GM23248 (cell line): ENCODE measurements around the gene SLC22A2. TPM values are rescaled to one million over a fixed set of nuclear protein-coding genes. Genes with fewer than 3 reads are reported as not detected.

Experiments used
- DNase-seq: peaks from one replicate; pipeline ENCODE4 v3.0.0-alpha.2; 2015
- H2AFZ ChIP-seq: fragments of 200-600 bp; sonication (generic); 2 replicates; pipeline ENCODE4 v1.6.1; 2016; ENCODE audit warnings: antibody characterized with exemption
- H3F3A ChIP-seq: fragments of 200-600 bp; sonication (generic); 2 replicates; pipeline ENCODE4 v1.6.1; 2016; ENCODE audit warnings: mild to moderate bottlenecking, antibody characterized with exemption, mixed run types; ENCODE audit not compliant: insufficient read depth
- H3K27ac ChIP-seq: fragments of 200-600 bp; sonication (generic); 2 replicates; pipeline ENCODE4 v1.5.1; 2016; ENCODE audit warnings: mild to moderate bottlenecking
- H3K27me3 ChIP-seq: fragments of 200-600 bp; sonication (generic); replicated peaks from 2 replicates; pipeline ENCODE4 v1.6.1; 2016; ENCODE audit warnings: mild to moderate bottlenecking; ENCODE audit not compliant: insufficient read depth
- H3K36me3 ChIP-seq: fragments of 200-600 bp; sonication (generic); 2 replicates; pipeline ENCODE4 v1.6.1; 2016; ENCODE audit warnings: low read depth, mild to moderate bottlenecking
- H3K4me1 ChIP-seq: fragments of 200-600 bp; sonication (generic); 2 replicates; pipeline ENCODE4 v1.6.1; 2016; ENCODE audit warnings: mild to moderate bottlenecking; ENCODE audit not compliant: insufficient read depth
- H3K4me2 ChIP-seq: fragments of 200-600 bp; sonication (generic); one replicate; pipeline ENCODE4 v1.6.1; 2016; ENCODE audit warnings: mild to moderate bottlenecking; ENCODE audit not compliant: unreplicated experiment
- H3K4me3 ChIP-seq: fragments of 200-600 bp; sonication (generic); 2 replicates; pipeline ENCODE4 v1.5.1; 2016; ENCODE audit warnings: mild to moderate bottlenecking
- H3K79me2 ChIP-seq: fragments of 200-600 bp; sonication (generic); 2 replicates; pipeline ENCODE4 v1.6.1; 2016; ENCODE audit warnings: mild to moderate bottlenecking; ENCODE audit not compliant: insufficient read depth
- H3K9ac ChIP-seq: fragments of 200-600 bp; sonication (generic); 2 replicates; pipeline ENCODE4 v1.6.1; 2016; ENCODE audit warnings: mild to moderate bottlenecking
- H3K9me2 ChIP-seq: fragments of 200-600 bp; sonication (generic); 2 replicates; pipeline ENCODE4 v1.6.1; 2016; ENCODE audit warnings: mixed run types, mild to moderate bottlenecking, moderate library complexity; ENCODE audit not compliant: insufficient read depth
- H3K9me3 ChIP-seq: fragments of 200-600 bp; sonication (generic); one replicate; pipeline ENCODE4 v1.6.1; 2017; ENCODE audit warnings: low read depth
- H4K20me1 ChIP-seq: fragments of 200-600 bp; sonication (generic); 2 replicates; pipeline ENCODE4 v1.6.0; 2016; ENCODE audit not compliant: insufficient read depth
- EZH2 ChIP-seq: fragments of 200-600 bp; sonication (generic); IDR thresholded peaks from 2 replicates; pipeline ENCODE4 v1.6.1; 2018; ENCODE audit warnings: antibody characterized with exemption, mild to moderate bottlenecking; ENCODE audit not compliant: insufficient read depth, poor library complexity, severe bottlenecking
- EZH2phosphoT487 ChIP-seq: fragments of 200-600 bp; sonication (generic); IDR thresholded peaks from 2 replicates; pipeline ENCODE4 v1.6.1; 2018; ENCODE audit warnings: antibody characterized with exemption, moderate library complexity, mild to moderate bottlenecking, low read depth; ENCODE audit not compliant: insufficient read depth
- WGBS, 2 experiments: methylation state at CpG; one replicate each; pipeline ENCODE4 v1.1.6; 2015 to 2017; ENCODE audit warnings: low lambda C conversion rate in 2 of 2, low coverage in 1 of 2; ENCODE audit errors: missing lambda C conversion rate in 2 of 2; 5-methylcytosine and 5-hydroxymethylcytosine counted together
- in situ Hi-C: fragments of 300-500 bp; cut with MboI; formaldehyde crosslinking; loops from 2 replicates; pipeline ENCODE4 v1.15.0; 2020
- polyA plus RNA-seq: library from polyadenylated mRNA; unstranded; fragments of >200 nt; fragmentation: Nextera tagmentation; extraction: Ambion mirVana; gene quantifications from 2 replicates; pipeline ENCODE4 v1.2.1, GENCODE V29; 2016
- total RNA-seq: library from RNA; depleted of rRNA; stranded (reverse); fragments of >200 nt; shearing (Covaris generic); gene quantifications from 2 replicates; pipeline ENCODE4 v1.2.3, GENCODE V29; 2014

The SLC22A2 gene
- total and polyA plus RNA-seq, 2 experiments from 2014 or later: not detected

DNA sequence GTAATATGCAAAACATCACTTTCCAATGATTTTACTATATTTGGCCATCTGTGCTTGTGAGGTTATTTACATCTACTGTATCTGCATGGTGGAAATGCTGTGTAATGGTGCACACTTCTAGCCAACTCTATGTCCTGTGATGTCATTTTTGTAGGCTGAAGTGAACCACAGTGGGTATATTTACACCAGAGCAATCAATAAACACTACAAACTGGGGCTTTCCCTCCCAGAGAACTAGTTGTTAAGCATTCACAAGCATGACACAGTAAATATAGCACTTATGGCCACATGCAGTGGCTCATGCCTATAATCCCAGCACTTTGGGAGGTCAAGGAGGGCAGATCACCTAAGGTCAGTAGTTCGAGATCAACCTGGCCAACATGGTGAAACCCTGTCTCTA, 4.9 kb downstream of the SLC22A2 start:
- Histone ChIP-seq H3K4me3 (no peak overlapping the region), H3K36me3 (no peaks in the 10 kb centered on the region), H3K9ac (no peak overlapping the region), H3K79me2 (no peaks in the 10 kb centered on the region), H3F3A (no peaks in the 10 kb centered on the region), H3K27me3 (no peaks in the 10 kb centered on the region), H2AFZ (no peak overlapping the region), H3K27ac (no peak overlapping the region), H3K9me3 (no peaks in the 10 kb centered on the region), H3K4me1 (no peaks in the 10 kb centered on the region), H3K4me2 (no peak overlapping the region), H4K20me1 (no peaks in the 10 kb centered on the region), H3K9me2 (no peaks in the 10 kb centered on the region)
- no peak for DNase-seq
- in situ Hi-C loops: no loop called here
- WGBS, 2 experiments: 22 to 38% methylated on average over 1 of the region's 1 CpG
- TF ChIP-seq EZH2: no peak
- no peak for TF ChIP-seq EZH2phosphoT487

- H3K79me2 ChIP-seq: no peaks in the 10 kb centered on the region
- H4K20me1 ChIP-seq: no peaks in the 10 kb centered on the region
- no peak overlapping the region for H3K9ac ChIP-seq
- in situ Hi-C loops: no loop called here
- no peaks in the 10 kb centered on the region for H3K9me2 ChIP-seq
- no peaks in the 10 kb centered on the region for H3K36me3 ChIP-seq
- no peaks in the 10 kb centered on the region for H3K27me3 ChIP-seq
- TF ChIP-seq EZH2 (no peak), EZH2phosphoT487 (no peak)
- no peak overlapping the region for H2AFZ ChIP-seq
- no peaks in the 10 kb centered on the region for H3K9me3 ChIP-seq
- no peaks in the 10 kb centered on the region for H3K4me1 ChIP-seq
- no peak overlapping the region for H3K4me3 ChIP-seq
- no peaks in the 10 kb centered on the region for H3F3A ChIP-seq
- DNase-seq: no peak
- H3K4me2 ChIP-seq: no peak overlapping the region
- no peak overlapping the region for H3K27ac ChIP-seq
- 9 to 20% methylated on average over 3 of the region's 3 CpGs for WGBS, 2 experiments
Measured at GRCh38 chr6:160253292-160253691, 5.3 kb downstream of the SLC22A2 start.

DNA sequence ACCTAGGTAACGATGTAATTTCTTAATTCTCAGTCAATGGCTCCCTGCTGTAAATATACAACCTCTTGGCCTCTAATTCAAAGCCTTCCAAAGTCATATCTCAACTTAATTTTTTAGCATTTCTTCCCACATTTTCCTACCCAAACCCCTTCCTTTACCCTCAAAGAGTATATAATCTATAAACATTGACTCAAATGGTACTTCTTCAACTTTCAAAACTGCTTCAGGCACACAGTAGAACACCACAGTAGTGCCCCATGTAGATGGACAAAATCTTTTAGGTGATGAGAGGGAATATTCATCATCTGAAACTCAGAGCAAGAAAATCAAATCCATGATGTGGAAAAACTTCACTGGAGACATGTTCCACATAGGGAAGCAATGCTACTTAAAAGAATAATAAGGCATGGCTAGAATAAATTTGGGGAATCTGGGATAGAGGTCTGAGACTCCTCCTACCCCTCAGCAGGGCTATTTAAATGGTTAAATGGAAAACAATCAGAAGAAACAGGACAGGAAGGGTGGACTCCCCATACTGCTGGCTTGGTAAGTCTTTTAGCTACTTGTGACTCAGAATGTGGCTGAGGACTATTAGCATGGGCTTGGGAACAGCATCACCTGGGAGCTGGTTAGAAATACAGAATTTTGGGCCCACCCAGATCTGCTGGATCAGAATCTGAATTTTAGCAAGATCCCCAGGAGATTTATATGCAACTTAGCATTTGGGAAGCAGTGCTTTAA, 6.4 kb downstream of the SLC22A2 start:
- Histone ChIP-seq H3K36me3 (no peaks in the 10 kb centered on the region), H3K9me3 (no peaks in the 10 kb centered on the region), H3K4me3 (no peak overlapping the region), H4K20me1 (no peaks in the 10 kb centered on the region), H3K9ac (no peak overlapping the region), H2AFZ (no peak overlapping the region), H3K27ac (no peak overlapping the region), H3K4me2 (no peak overlapping the region), H3K79me2 (no peaks in the 10 kb centered on the region), H3K27me3 (no peaks in the 10 kb centered on the region), H3K9me2 (no peaks in the 10 kb centered on the region), H3K4me1 (no peaks in the 10 kb centered on the region), H3F3A (no peaks in the 10 kb centered on the region)
- no peak for TF ChIP-seq EZH2phosphoT487
- DNase-seq: no peak
- 31 to 41% methylated on average over 1 of the region's 1 CpG for WGBS, 2 experiments
- in situ Hi-C loops: no loop called here

DNA sequence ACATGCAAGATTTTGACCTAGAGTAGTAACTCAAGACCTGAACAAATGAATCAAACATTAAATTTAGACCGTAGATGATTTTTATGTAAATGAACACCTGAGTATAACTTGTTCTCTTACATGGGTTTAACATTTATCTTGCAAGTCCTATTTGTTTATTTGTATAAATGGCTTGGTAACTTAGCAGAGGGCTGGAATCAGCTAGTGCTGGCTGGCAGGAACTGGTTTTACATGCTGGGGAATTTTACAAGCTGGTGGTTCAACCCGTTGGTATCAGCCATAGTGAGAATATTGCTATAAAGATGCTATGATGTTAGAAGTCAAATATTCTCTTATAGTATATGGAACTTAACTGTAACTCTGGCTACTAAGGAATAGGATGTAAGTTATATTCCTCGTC, 8.9 kb downstream of the SLC22A2 start:
- TF ChIP-seq EZH2: no peak
- TF ChIP-seq EZH2phosphoT487: no peak
- H3K4me3 ChIP-seq: no peak overlapping the region
- H3F3A ChIP-seq: no peaks in the 10 kb centered on the region
- no peak overlapping the region for H2AFZ ChIP-seq
- no peak overlapping the region for H3K4me2 ChIP-seq
- in situ Hi-C loops: no loop called here
- no peaks in the 10 kb centered on the region for H3K79me2 ChIP-seq
- H3K27me3 ChIP-seq: no peaks in the 10 kb centered on the region
- no peaks in the 10 kb centered on the region for H3K4me1 ChIP-seq
- no peaks in the 10 kb centered on the region for H3K9me2 ChIP-seq
- H3K9ac ChIP-seq: no peak overlapping the region
- DNase-seq: no peak
- no peaks in the 10 kb centered on the region for H3K36me3 ChIP-seq
- no peaks in the 10 kb centered on the region for H4K20me1 ChIP-seq
- no peaks in the 10 kb centered on the region for H3K9me3 ChIP-seq
- no peak overlapping the region for H3K27ac ChIP-seq
- 40 to 47% methylated on average over 3 of the region's 3 CpGs for WGBS, 2 experiments

GRCh38 chr6:160248538-160248937, 10.1 kb downstream of the SLC22A2 start:
- Histone ChIP-seq H3K4me3 (no peak overlapping the region), H3K9ac (no peak overlapping the region), H3K27me3 (no peaks in the 10 kb centered on the region), H3F3A (no peaks in the 10 kb centered on the region), H2AFZ (no peak overlapping the region), H4K20me1 (no peaks in the 10 kb centered on the region), H3K4me2 (no peak overlapping the region), H3K9me3 (no peaks in the 10 kb centered on the region), H3K79me2 (no peaks in the 10 kb centered on the region), H3K9me2 (no peaks in the 10 kb centered on the region), H3K36me3 (no peaks in the 10 kb centered on the region), H3K27ac (no peak overlapping the region), H3K4me1 (no peaks in the 10 kb centered on the region)
- in situ Hi-C loops: no loop called here
- 33 to 41% methylated on average over 1 of the region's 1 CpG for WGBS, 2 experiments
- peak; percentile 15 for DNase-seq
- TF ChIP-seq EZH2 (no peak), EZH2phosphoT487 (no peak)
